Measurements from ENCODE around the gene ZFYVE19.

DNA sequence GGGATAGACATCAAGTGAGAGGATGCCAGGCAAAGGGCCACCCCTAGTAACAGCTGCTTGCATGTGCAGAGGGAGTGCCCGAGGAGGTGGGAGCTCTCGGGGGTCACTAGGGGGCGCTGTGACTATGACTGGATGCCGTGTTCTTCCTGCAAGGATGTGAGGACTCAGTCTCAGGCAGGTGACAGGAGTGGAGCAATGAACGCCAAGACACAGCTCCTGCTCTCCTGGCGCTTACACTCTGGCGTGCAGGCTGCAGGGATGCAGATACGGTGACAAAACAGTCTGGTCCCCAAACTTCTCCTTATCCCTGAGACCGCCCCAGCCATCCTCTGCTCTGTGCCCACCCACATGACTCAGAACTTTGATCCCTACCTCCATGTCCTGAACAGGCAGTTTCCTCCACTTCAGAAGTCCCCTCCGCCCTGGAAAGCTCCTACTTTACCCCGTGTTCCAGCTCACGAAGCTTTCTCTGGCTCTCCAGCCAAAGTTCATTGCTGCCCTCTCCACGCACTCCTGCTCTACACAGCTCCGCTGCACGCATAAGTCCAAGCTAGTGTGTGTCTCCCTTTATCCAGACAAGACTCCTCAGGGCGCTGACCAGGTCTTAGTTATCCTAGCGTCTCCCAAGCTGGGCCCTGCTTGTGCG is 52.4 kb downstream of the ZFYVE19 start:
- TF ChIP-seq RAD21 (IDR thresholded peaks at IDR 0.05; ENCODE audit: low read depth) (peak; percentile 72), EP300 (IDR thresholded peaks at IDR 0.05; ENCODE audit: borderline replicate concordance) (no peak), YY1 (IDR thresholded peaks at IDR 0.05; ENCODE audit: low read depth) (no peak), TAF1 (IDR thresholded peaks at IDR 0.05; ENCODE audit: low read depth) (no peak), NFIC (IDR thresholded peaks at IDR 0.05) (no peak), TEAD4 (IDR thresholded peaks at IDR 0.05) (no peak), CEBPB (IDR thresholded peaks at IDR 0.05) (no peak), CREB1 (IDR thresholded peaks at IDR 0.05; ENCODE audit: low read depth) (no peak)
- TF ChIP-seq, protein P1, sequence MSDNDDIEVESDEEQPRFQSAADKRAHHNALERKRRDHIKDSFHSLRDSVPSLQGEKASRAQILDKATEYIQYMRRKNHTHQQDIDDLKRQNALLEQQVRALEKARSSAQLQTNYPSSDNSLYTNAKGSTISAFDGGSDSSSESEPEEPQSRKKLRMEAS (IDR thresholded peaks at IDR 0.05) = no peak

Data from Ishikawa (cell line).